HepG2 (cell line): ENCODE results near the gene HPD. TPM values are rescaled to one million over a fixed set of nuclear protein-coding genes. Genes with fewer than 3 reads are reported as not detected.

Experiments
- CAMTA2 ChIP-seq: sonication (generic); formaldehyde crosslinking; IDR thresholded peaks from 2 replicates; pipeline ENCODE4 v1.4.0; 2020; ENCODE audit warnings: mild to moderate bottlenecking, missing genetic modification reagents, borderline replicate concordance
- CHD4 ChIP-seq: fragments of 200-600 bp; sonication (generic); IDR thresholded peaks from 2 replicates; pipeline ENCODE4 v1.7.0; 2017; ENCODE audit warnings: mild to moderate bottlenecking, low read length, borderline replicate concordance
- GATAD1 ChIP-seq: IDR thresholded peaks from 2 replicates; pipeline ENCODE4 v1.6.1; 2016; ENCODE audit warnings: missing genetic modification reagents, missing compliant biosample characterization
- JUN ChIP-seq: sonication (generic); formaldehyde crosslinking; IDR thresholded peaks from 2 replicates; pipeline ENCODE4 v1.4.0; 2020; ENCODE audit warnings: mild to moderate bottlenecking, missing genetic modification reagents
- MEF2D ChIP-seq: sonication (generic); formaldehyde crosslinking; IDR thresholded peaks from 2 replicates; pipeline ENCODE4 v1.5.1; 2020; ENCODE audit warnings: mild to moderate bottlenecking, missing genetic modification reagents
- SOX13 ChIP-seq, 3 experiments: fragments of 450-650 bp in 1 of 3; sonication (generic) in 1 of 3; formaldehyde crosslinking in 1 of 3; IDR thresholded peaks in 2 of 3; conservative IDR thresholded peaks in 1 of 3; 2 replicates each; pipeline versions ENCODE4 v1.5.0 to v1.6.1; 2016 to 2020; ENCODE audit warnings: antibody characterized with exemption in 1 of 3, mild to moderate bottlenecking in 1 of 3, missing compliant biosample characterization in 1 of 3, missing genetic modification reagents in 1 of 3, moderate library complexity in 1 of 3
- U2AF1 ChIP-seq: fragments of 200-400 bp; formaldehyde crosslinking; optimal IDR thresholded peaks from 2 replicates; pipeline ENCODE3; 2017; ENCODE audit warnings: mild to moderate bottlenecking, low read depth, low read length
- ZBTB7A ChIP-seq: sonication (generic); formaldehyde crosslinking; IDR thresholded peaks from 2 replicates; pipeline ENCODE4 v1.8.0; 2022; ENCODE audit warnings: mild to moderate bottlenecking, missing genetic modification reagents
- ZNF414 ChIP-seq: sonication (generic); formaldehyde crosslinking; IDR thresholded peaks from 2 replicates; pipeline ENCODE4 v1.5.0; 2020; ENCODE audit warnings: missing genetic modification reagents
- ZNF547 ChIP-seq: sonication (generic); formaldehyde crosslinking; IDR thresholded peaks from 2 replicates; pipeline ENCODE4 v1.5.1; 2020; ENCODE audit warnings: mild to moderate bottlenecking, missing genetic modification reagents
- ZNF563 ChIP-seq: sonication (generic); formaldehyde crosslinking; IDR thresholded peaks from 2 replicates; pipeline ENCODE4 v1.8.0; 2022; ENCODE audit warnings: mild to moderate bottlenecking, moderate library complexity, missing genetic modification reagents
- ZNF570 ChIP-seq: sonication (generic); formaldehyde crosslinking; IDR thresholded peaks from 2 replicates; pipeline ENCODE4 v1.4.0; 2020; ENCODE audit warnings: mild to moderate bottlenecking, missing genetic modification reagents, borderline replicate concordance
- ZNF773 ChIP-seq: sonication (generic); formaldehyde crosslinking; IDR thresholded peaks from 2 replicates; pipeline ENCODE4 v1.4.0; 2020; ENCODE audit warnings: missing genetic modification reagents, borderline replicate concordance
- ZSCAN31 ChIP-seq: sonication (generic); formaldehyde crosslinking; IDR thresholded peaks from 2 replicates; pipeline ENCODE4 v1.5.0; 2020; ENCODE audit warnings: low read depth, mild to moderate bottlenecking, missing genetic modification reagents
- polyA plus RNA-seq, 8 experiments: library from polyadenylated mRNA; depleted of rRNA in 3 of 8; stranded (reverse) in 7 of 8; unstranded in 1 of 8; fragments of >200 nt; fragmentation: Illumina TruSeq in 4 of 8; extraction: Trizol in 4 of 8; gene quantifications; 2 replicates each; pipeline versions ENCODE4 v1.2.1 to v1.2.3, GENCODE V29; 2011 to 2016; ENCODE audit warnings: low read depth in 4 of 8, missing spikeins in 1 of 8, mixed read lengths in 1 of 8; ENCODE audit not compliant: insufficient read depth in 1 of 8
- total RNA-seq, 5 experiments: library from RNA; depleted of rRNA; stranded (reverse); fragments of >200 nt; fragmentation: Illumina TruSeq; extraction: Trizol; gene quantifications; 2 replicates each; pipeline ENCODE4 v1.2.3, GENCODE V29; 2016; ENCODE audit warnings: low read depth in 1 of 5
- TF ChIP-seq, protein P1 (sequence below), 2 experiments: sonication (generic) in 1 of 2; formaldehyde crosslinking in 1 of 2; IDR thresholded peaks; 2 replicates each; pipeline versions ENCODE4 v1.6.1 to v1.9.0; 2014 to 2022; ENCODE audit warnings: antibody characterized with exemption in 1 of 2, borderline replicate concordance in 1 of 2, inconsistent platforms in 1 of 2, low read depth in 1 of 2, missing genetic modification reagents in 1 of 2
- TF ChIP-seq, protein P2 (sequence below): IDR thresholded peaks from 2 replicates; pipeline ENCODE4 v1.6.1; 2016; ENCODE audit warnings: low read depth, borderline replicate concordance
- TF ChIP-seq, protein P3 (sequence below): IDR thresholded peaks from 2 replicates; pipeline ENCODE4 v1.6.1; 2016; ENCODE audit warnings: missing compliant biosample characterization, missing genetic modification reagents, borderline replicate concordance

Gene HPD
- total and polyA plus RNA-seq, 2 of the 13 experiments (the other 11 are each of a cell fraction or from before 2014, with no cell fraction given) = 120 to 195 TPM

GRCh38 chr12:121796855-121797751 lies 61.6 kb downstream of the HPD start (continued):
- TF ChIP-seq, protein P1, sequence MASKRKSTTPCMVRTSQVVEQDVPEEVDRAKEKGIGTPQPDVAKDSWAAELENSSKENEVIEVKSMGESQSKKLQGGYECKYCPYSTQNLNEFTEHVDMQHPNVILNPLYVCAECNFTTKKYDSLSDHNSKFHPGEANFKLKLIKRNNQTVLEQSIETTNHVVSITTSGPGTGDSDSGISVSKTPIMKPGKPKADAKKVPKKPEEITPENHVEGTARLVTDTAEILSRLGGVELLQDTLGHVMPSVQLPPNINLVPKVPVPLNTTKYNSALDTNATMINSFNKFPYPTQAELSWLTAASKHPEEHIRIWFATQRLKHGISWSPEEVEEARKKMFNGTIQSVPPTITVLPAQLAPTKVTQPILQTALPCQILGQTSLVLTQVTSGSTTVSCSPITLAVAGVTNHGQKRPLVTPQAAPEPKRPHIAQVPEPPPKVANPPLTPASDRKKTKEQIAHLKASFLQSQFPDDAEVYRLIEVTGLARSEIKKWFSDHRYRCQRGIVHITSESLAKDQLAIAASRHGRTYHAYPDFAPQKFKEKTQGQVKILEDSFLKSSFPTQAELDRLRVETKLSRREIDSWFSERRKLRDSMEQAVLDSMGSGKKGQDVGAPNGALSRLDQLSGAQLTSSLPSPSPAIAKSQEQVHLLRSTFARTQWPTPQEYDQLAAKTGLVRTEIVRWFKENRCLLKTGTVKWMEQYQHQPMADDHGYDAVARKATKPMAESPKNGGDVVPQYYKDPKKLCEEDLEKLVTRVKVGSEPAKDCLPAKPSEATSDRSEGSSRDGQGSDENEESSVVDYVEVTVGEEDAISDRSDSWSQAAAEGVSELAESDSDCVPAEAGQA (IDR thresholded peaks at IDR 0.05; ENCODE audit: low read depth) = no peak
- TF ChIP-seq, protein P1 (CRISPR knock-in tag; IDR thresholded peaks at IDR 0.05; ENCODE audit: borderline replicate concordance) = no peak
- TF ChIP-seq JUN (CRISPR knock-in tag) (0 out of 2 replicates have a peak, but pooled peaks have one; percentile 27), ZNF570 (0 out of 2 replicates have a peak, but pooled peaks have one; percentile 61), MEF2D (CRISPR knock-in tag) (peak; percentile 63; the same call in 1 of the 2 replicates), CHD4 (no peak), CAMTA2 (CRISPR knock-in tag) (no peak), SOX13 (IDR thresholded peaks at IDR 0.05) (no peak), SOX13 (CRISPR knock-in tag; conservative IDR thresholded peaks at IDR 0.05 in 1 of 2, IDR thresholded peaks at IDR 0.05 in 1 of 2) (peak in 1 of 2 experiments; percentile 74; a peak in 2 of 4 replicates), U2AF1 (peak; percentile 25), ZNF414 (peak; percentile 81; the same call in 1 of the 2 replicates), ZBTB7A (CRISPR knock-in tag) (peak; percentile 24; the same call in 1 of the 2 replicates), ZNF773 (no peak), ZSCAN31 (peak; percentile 52; the same call in 1 of the 2 replicates), ZNF547 (no peak), ZNF563 (no peak), GATAD1 (peak; percentile 74)
- TF ChIP-seq, protein P2, sequence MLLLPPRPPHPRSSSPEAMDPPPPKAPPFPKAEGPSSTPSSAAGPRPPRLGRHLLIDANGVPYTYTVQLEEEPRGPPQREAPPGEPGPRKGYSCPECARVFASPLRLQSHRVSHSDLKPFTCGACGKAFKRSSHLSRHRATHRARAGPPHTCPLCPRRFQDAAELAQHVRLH (CRISPR knock-in tag) = 0 out of 2 replicates have a peak, but pooled peaks have one; percentile 61
- TF ChIP-seq, protein P3, sequence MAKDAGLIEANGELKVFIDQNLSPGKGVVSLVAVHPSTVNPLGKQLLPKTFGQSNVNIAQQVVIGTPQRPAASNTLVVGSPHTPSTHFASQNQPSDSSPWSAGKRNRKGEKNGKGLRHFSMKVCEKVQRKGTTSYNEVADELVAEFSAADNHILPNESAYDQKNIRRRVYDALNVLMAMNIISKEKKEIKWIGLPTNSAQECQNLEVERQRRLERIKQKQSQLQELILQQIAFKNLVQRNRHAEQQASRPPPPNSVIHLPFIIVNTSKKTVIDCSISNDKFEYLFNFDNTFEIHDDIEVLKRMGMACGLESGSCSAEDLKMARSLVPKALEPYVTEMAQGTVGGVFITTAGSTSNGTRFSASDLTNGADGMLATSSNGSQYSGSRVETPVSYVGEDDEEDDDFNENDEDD = peak; percentile 27; the same call in 1 of the 2 replicates
